H9 (cell line): ENCODE data around the gene CTDSPL. TPM values are rescaled to one million over a fixed set of nuclear protein-coding genes. Genes with fewer than 3 reads are reported as not detected.

Experiments used
- DNase-seq: peaks from one replicate; pipeline ENCODE4 v3.0.0-alpha.2; 2017
- H2AFZ ChIP-seq: one replicate; pipeline ENCODE4 v1.6.1; 2013; ENCODE audit warnings: mild to moderate bottlenecking, low read length, control low read depth, moderate library complexity
- H2AK5ac ChIP-seq: 2 replicates; pipeline ENCODE4 v1.6.1; 2013; ENCODE audit warnings: low read length, control low read depth, mixed read lengths; ENCODE audit not compliant: insufficient read length
- H2BK120ac ChIP-seq: one replicate; pipeline ENCODE4 v1.6.1; 2013; ENCODE audit warnings: low read depth, mild to moderate bottlenecking, low read length, control low read depth, inconsistent platforms; ENCODE audit not compliant: poor library complexity, severe bottlenecking
- H2BK12ac ChIP-seq: 2 replicates; pipeline ENCODE4 v1.6.1; 2013; ENCODE audit warnings: low read length, control low read depth, mixed read lengths, low read depth; ENCODE audit not compliant: insufficient read length
- H2BK15ac ChIP-seq: 2 replicates; pipeline ENCODE4 v1.6.1; 2013; ENCODE audit warnings: low read depth, low read length, control low read depth
- H2BK20ac ChIP-seq: one replicate; pipeline ENCODE4 v1.6.1; 2013; ENCODE audit warnings: low read depth, mild to moderate bottlenecking, low read length, control low read depth, inconsistent platforms; ENCODE audit not compliant: poor library complexity, severe bottlenecking
- H2BK5ac ChIP-seq: 2 replicates; pipeline ENCODE4 v1.6.1; 2013; ENCODE audit warnings: low read length, control low read depth, mixed read lengths; ENCODE audit not compliant: insufficient read length
- H3K14ac ChIP-seq: 2 replicates; pipeline ENCODE4 v1.6.1; 2013; ENCODE audit warnings: low read length, control low read depth; ENCODE audit not compliant: insufficient read depth
- H3K18ac ChIP-seq: 2 replicates; pipeline ENCODE4 v1.6.1; 2013; ENCODE audit warnings: low read depth, mild to moderate bottlenecking, mixed read lengths, low read length, control low read depth; ENCODE audit not compliant: insufficient read length
- H3K23ac ChIP-seq: 2 replicates; pipeline ENCODE4 v1.6.1; 2013; ENCODE audit warnings: low read length, control low read depth, mixed read lengths, low read depth; ENCODE audit not compliant: insufficient read length
- H3K23me2 ChIP-seq: 2 replicates; pipeline ENCODE4 v1.6.1; 2013; ENCODE audit warnings: low read depth, mild to moderate bottlenecking, mixed read lengths, low read length, control low read depth; ENCODE audit not compliant: insufficient read length, poor library complexity, severe bottlenecking
- H3K27ac ChIP-seq: 2 replicates; pipeline ENCODE4 v1.5.1; 2013; ENCODE audit warnings: low read length, control low read depth, mixed read lengths, low read depth; ENCODE audit not compliant: insufficient read length
- H3K27me3 ChIP-seq: 2 replicates; pipeline ENCODE4 v1.6.1; 2013; ENCODE audit warnings: low read length, control low read depth, inconsistent platforms; ENCODE audit not compliant: insufficient read depth
- H3K4ac ChIP-seq: 2 replicates; pipeline ENCODE4 v1.6.1; 2013; ENCODE audit warnings: low read depth, mild to moderate bottlenecking, control low read depth, inconsistent platforms, low read length, moderate library complexity
- H3K4me1 ChIP-seq: 2 replicates; pipeline ENCODE4 v1.6.1; 2013; ENCODE audit warnings: low read length, control low read depth, inconsistent platforms; ENCODE audit not compliant: insufficient read depth
- H3K4me2 ChIP-seq: 2 replicates; pipeline ENCODE4 v1.6.1; 2013; ENCODE audit warnings: low read length, control low read depth, mixed read lengths; ENCODE audit not compliant: insufficient read length, insufficient read depth
- H3K56ac ChIP-seq: 2 replicates; pipeline ENCODE4 v1.6.1; 2013; ENCODE audit warnings: low read depth, mild to moderate bottlenecking, mixed read lengths, low read length, control low read depth; ENCODE audit not compliant: insufficient read length
- H3K79me1 ChIP-seq: 2 replicates; pipeline ENCODE4 v1.6.1; 2013; ENCODE audit warnings: low read depth, mild to moderate bottlenecking, moderate library complexity, low read length, control low read depth, inconsistent platforms; ENCODE audit not compliant: insufficient read depth, poor library complexity, severe bottlenecking
- H3K79me2 ChIP-seq: 2 replicates; pipeline ENCODE4 v1.6.1; 2013; ENCODE audit warnings: low read length, control low read depth, inconsistent platforms; ENCODE audit not compliant: insufficient read depth
- H3K9ac ChIP-seq: 2 replicates; pipeline ENCODE4 v1.6.1; 2013; ENCODE audit warnings: low read length, control low read depth, mixed read lengths; ENCODE audit not compliant: insufficient read length; ENCODE audit errors: extremely low read depth
- H3K9me3 ChIP-seq: one replicate; pipeline ENCODE4 v1.6.1; 2013; ENCODE audit warnings: low read depth, low read length, inconsistent platforms; ENCODE audit not compliant: control insufficient read depth
- H3T11ph ChIP-seq: one replicate; pipeline ENCODE4 v1.6.1; 2013; ENCODE audit warnings: mild to moderate bottlenecking, low read length, control low read depth, inconsistent platforms
- H4K20me1 ChIP-seq: one replicate; pipeline ENCODE4 v1.6.1; 2013; ENCODE audit not compliant: control insufficient read depth, insufficient read length, insufficient read depth
- H4K5ac ChIP-seq: 2 replicates; pipeline ENCODE4 v1.6.1; 2013; ENCODE audit warnings: low read depth, mild to moderate bottlenecking, mixed read lengths, low read length, control low read depth; ENCODE audit not compliant: insufficient read length
- H4K8ac ChIP-seq: replicated peaks from 2 replicates; pipeline ENCODE4 v1.6.1; 2013; ENCODE audit warnings: low read length, control low read depth, mixed read lengths, low read depth; ENCODE audit not compliant: insufficient read length
- H4K91ac ChIP-seq: 2 replicates; pipeline ENCODE4 v1.6.1; 2013; ENCODE audit warnings: low read depth, mild to moderate bottlenecking, moderate library complexity, mixed read lengths, low read length, control low read depth; ENCODE audit not compliant: insufficient read length
- H3K27ac Mint-ChIP-seq, 3 experiments: 2 replicates in 2 of 3; 3 replicates in 1 of 3; pipeline ENCODE4 v1.8.0; 2020 to 2021; ENCODE audit warnings: mixed read lengths in 3 of 3, mild to moderate bottlenecking in 1 of 3, moderate library complexity in 1 of 3
- H3K27me3 Mint-ChIP-seq: 2 replicates; pipeline ENCODE4 v1.8.0; 2021; ENCODE audit warnings: low read depth, mild to moderate bottlenecking, moderate library complexity, mixed read lengths
- H3K36me3 Mint-ChIP-seq, 3 experiments: 2 replicates in 2 of 3; 3 replicates in 1 of 3; pipeline ENCODE4 v1.8.0; 2020 to 2021; ENCODE audit warnings: low read depth in 3 of 3, mixed read lengths in 3 of 3; ENCODE audit not compliant: insufficient read depth in 1 of 3
- H3K4me1 Mint-ChIP-seq, 2 experiments: 2 replicates each; pipeline ENCODE4 v1.8.0; 2020; ENCODE audit warnings: mixed read lengths in 2 of 2
- H3K4me3 Mint-ChIP-seq, 2 experiments: 2 replicates in 1 of 2; 3 replicates in 1 of 2; pipeline ENCODE4 v1.8.0; 2020 to 2021; ENCODE audit warnings: mild to moderate bottlenecking in 2 of 2, mixed read lengths in 2 of 2, moderate library complexity in 1 of 2
- H3K9me3 Mint-ChIP-seq, 2 experiments: 2 replicates in 1 of 2; 3 replicates in 1 of 2; pipeline ENCODE4 v1.8.0; 2020; ENCODE audit warnings: mild to moderate bottlenecking in 2 of 2, mixed read lengths in 2 of 2, moderate library complexity in 1 of 2
- WGBS: extraction: QIAGEN DNeasy Blood & Tissue Kit; methylation state at CpG from one replicate; pipeline ENCODE4 v1.1.7; 2013; ENCODE audit warnings: missing lambda C conversion rate, low lambda C conversion rate, mixed read lengths; ENCODE audit not compliant: insufficient read length; ENCODE audit errors: extremely low coverage; 5-methylcytosine and 5-hydroxymethylcytosine counted together
- total RNA-seq: library from RNA; stranded (reverse); gene quantifications from 2 replicates; pipeline ENCODE4 v1.2.1, GENCODE V29; 2021
- TF ChIP-seq, protein P1 (sequence below): fragments of 200-600 bp; sonication (generic); conservative IDR thresholded peaks from 3 replicates; pipeline ENCODE4 v1.8.0; 2021; ENCODE audit warnings: antibody characterized with exemption, mild to moderate bottlenecking

Gene CTDSPL
- total RNA-seq, 1 experiment from 2014 or later: 20.8 TPM

DNA sequence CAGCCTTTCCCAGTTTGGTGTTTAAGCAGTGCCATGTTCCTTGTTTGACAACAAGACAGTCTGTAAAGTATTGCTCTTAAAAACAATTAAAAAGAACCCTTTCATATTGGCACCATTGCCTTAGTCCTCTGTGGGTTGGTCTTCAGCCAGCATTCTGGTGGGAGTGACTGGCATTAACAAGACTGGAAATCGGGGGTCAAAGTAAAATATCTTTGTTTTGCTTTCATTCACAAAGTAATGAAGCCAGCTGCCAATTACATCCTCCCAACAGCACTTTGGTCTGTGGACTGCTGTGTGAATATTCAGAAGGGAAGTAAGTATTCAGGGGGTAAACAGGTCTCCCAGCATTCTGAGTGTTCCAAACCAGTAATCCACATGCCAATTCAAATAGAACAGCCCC is 120.7 kb downstream of the CTDSPL start:
- no peak overlapping the region for H2BK15ac ChIP-seq
- no peaks in the 10 kb centered on the region for H3K27me3 ChIP-seq
- Mint-ChIP-seq H3K36me3 (peaks cover 0 to 7% (median 0%) of the 10 kb centered on the region in 3 experiments; a peak in 2 of 7 replicates), H3K27ac (0 out of 7 replicates have a peak overlapping the region, but pooled peaks of 1 of the 3 experiments have one; percentile 27), H3K9me3 (no peaks in the 10 kb centered on the region), H3K4me3 (no peak overlapping the region), H3K27me3 (no peaks in the 10 kb centered on the region), H3K4me1 (no peaks in the 10 kb centered on the region)
- H4K91ac ChIP-seq: no peak overlapping the region
- no peak overlapping the region for H3K56ac ChIP-seq
- no peak overlapping the region for H3K23ac ChIP-seq
- TF ChIP-seq, protein P1, sequence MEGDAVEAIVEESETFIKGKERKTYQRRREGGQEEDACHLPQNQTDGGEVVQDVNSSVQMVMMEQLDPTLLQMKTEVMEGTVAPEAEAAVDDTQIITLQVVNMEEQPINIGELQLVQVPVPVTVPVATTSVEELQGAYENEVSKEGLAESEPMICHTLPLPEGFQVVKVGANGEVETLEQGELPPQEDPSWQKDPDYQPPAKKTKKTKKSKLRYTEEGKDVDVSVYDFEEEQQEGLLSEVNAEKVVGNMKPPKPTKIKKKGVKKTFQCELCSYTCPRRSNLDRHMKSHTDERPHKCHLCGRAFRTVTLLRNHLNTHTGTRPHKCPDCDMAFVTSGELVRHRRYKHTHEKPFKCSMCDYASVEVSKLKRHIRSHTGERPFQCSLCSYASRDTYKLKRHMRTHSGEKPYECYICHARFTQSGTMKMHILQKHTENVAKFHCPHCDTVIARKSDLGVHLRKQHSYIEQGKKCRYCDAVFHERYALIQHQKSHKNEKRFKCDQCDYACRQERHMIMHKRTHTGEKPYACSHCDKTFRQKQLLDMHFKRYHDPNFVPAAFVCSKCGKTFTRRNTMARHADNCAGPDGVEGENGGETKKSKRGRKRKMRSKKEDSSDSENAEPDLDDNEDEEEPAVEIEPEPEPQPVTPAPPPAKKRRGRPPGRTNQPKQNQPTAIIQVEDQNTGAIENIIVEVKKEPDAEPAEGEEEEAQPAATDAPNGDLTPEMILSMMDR: no peak
- no peak overlapping the region for H3K18ac ChIP-seq
- no peaks in the 10 kb centered on the region for H4K20me1 ChIP-seq
- H3K23me2 ChIP-seq: no peaks in the 10 kb centered on the region
- no peaks in the 10 kb centered on the region for H3K9me3 ChIP-seq
- H3K79me1 ChIP-seq: no peaks in the 10 kb centered on the region
- H3K14ac ChIP-seq: no peak overlapping the region
- no peak overlapping the region for H2BK12ac ChIP-seq
- H4K5ac ChIP-seq: no peak overlapping the region
- DNase-seq: no peak
- H3K9ac ChIP-seq: no peak overlapping the region
- no peak overlapping the region for H2BK5ac ChIP-seq
- no peak overlapping the region for H3K4ac ChIP-seq
- H3T11ph ChIP-seq: no peak overlapping the region
- H3K4me2 ChIP-seq: no peak overlapping the region
- no peak overlapping the region for H3K27ac ChIP-seq
- H2AK5ac ChIP-seq: no peak overlapping the region
- H2BK120ac ChIP-seq: no peak overlapping the region
- H4K8ac ChIP-seq: no peak overlapping the region
- no peak overlapping the region for H2AFZ ChIP-seq
- no peaks in the 10 kb centered on the region for H3K79me2 ChIP-seq
- no peaks in the 10 kb centered on the region for H3K4me1 ChIP-seq
- WGBS: no CpG with 5 or more reads among the region's 1 CpG
- no peak overlapping the region for H2BK20ac ChIP-seq
